MM.1S (cell line): ENCODE data around the gene TMX1.

Source experiments
- DNase-seq: peaks from one replicate; pipeline ENCODE4 v3.0.0-alpha.2; 2015
- H2AFZ ChIP-seq: fragments of 300-600 bp; sonication (generic); 2 replicates; pipeline ENCODE4 v1.6.0; 2016; ENCODE audit warnings: antibody characterized with exemption, low read length
- H3F3A ChIP-seq: fragments of 300-600 bp; sonication (generic); 2 replicates; pipeline ENCODE4 v1.6.1; 2016; ENCODE audit warnings: mild to moderate bottlenecking, antibody characterized with exemption, low read length, moderate library complexity, mixed read lengths; ENCODE audit not compliant: insufficient read depth
- H3K27ac ChIP-seq: fragments of 300-600 bp; sonication (generic); 2 replicates; pipeline ENCODE4 v1.5.1; 2016; ENCODE audit warnings: mild to moderate bottlenecking, low read length
- H3K27me3 ChIP-seq: fragments of 300-600 bp; sonication (generic); replicated peaks from 2 replicates; pipeline ENCODE4 v1.6.0; 2016; ENCODE audit warnings: low read length; ENCODE audit not compliant: insufficient read depth
- H3K36me3 ChIP-seq: fragments of 300-600 bp; sonication (generic); replicated peaks from 2 replicates; pipeline ENCODE4 v1.6.1; 2016; ENCODE audit warnings: mild to moderate bottlenecking, low read length, mixed read lengths; ENCODE audit not compliant: insufficient read depth
- H3K4me1 ChIP-seq: fragments of 300-600 bp; sonication (generic); 2 replicates; pipeline ENCODE4 v1.6.1; 2016; ENCODE audit warnings: low read length, mixed read lengths
- H3K4me2 ChIP-seq: fragments of 300-600 bp; sonication (generic); 2 replicates; pipeline ENCODE4 v1.6.0; 2016; ENCODE audit warnings: low read depth, low read length
- H3K4me3 ChIP-seq: fragments of 300-600 bp; sonication (generic); 2 replicates; pipeline ENCODE4 v1.5.1; 2016; ENCODE audit warnings: low read length, mixed read lengths
- H3K79me2 ChIP-seq: fragments of 300-600 bp; sonication (generic); 2 replicates; pipeline ENCODE4 v1.6.1; 2016; ENCODE audit warnings: mixed run types, low read length, mixed read lengths
- H3K9ac ChIP-seq: fragments of 300-600 bp; sonication (generic); 2 replicates; pipeline ENCODE4 v1.6.1; 2016; ENCODE audit warnings: low read length, mixed read lengths
- H3K9me2 ChIP-seq: fragments of 300-600 bp; sonication (generic); replicated peaks from 2 replicates; pipeline ENCODE4 v1.6.1; 2016; ENCODE audit warnings: mild to moderate bottlenecking, low read length, mixed read lengths; ENCODE audit not compliant: insufficient read depth
- H3K9me3 ChIP-seq: fragments of 300-600 bp; sonication (generic); replicated peaks from 2 replicates; pipeline ENCODE4 v1.6.1; 2016; ENCODE audit warnings: mild to moderate bottlenecking, low read length, mixed read lengths; ENCODE audit not compliant: insufficient read depth
- H4K20me1 ChIP-seq: fragments of 300-600 bp; sonication (generic); 2 replicates; pipeline ENCODE4 v1.6.1; 2016; ENCODE audit warnings: mild to moderate bottlenecking, low read length, moderate library complexity, mixed read lengths; ENCODE audit not compliant: insufficient read depth
- EZH2 ChIP-seq: fragments of 300-600 bp; sonication (generic); optimal IDR thresholded peaks from 2 replicates; pipeline ENCODE3; 2017; ENCODE audit warnings: low read depth, mild to moderate bottlenecking, antibody characterized with exemption, low read length, mixed read lengths
- EZH2phosphoT487 ChIP-seq: fragments of 300-600 bp; sonication (generic); IDR thresholded peaks from 2 replicates; pipeline ENCODE4 v1.6.1; 2018; ENCODE audit warnings: antibody characterized with exemption, low read length
- TF ChIP-seq, protein P1 (sequence below): fragments of 300-600 bp; sonication (generic); IDR thresholded peaks from 2 replicates; pipeline ENCODE4 v1.5.1; 2016; ENCODE audit warnings: antibody characterized with exemption, low read length, mixed read lengths

Gene TMX1

GRCh38 chr14:51239813-51240803 lies at the start of gene TMX1:
Gene TMX1 (plus strand): TSS chr14:51240247. CDS start chr14:51240293, 46 bp downstream.
- H3K79me2 ChIP-seq, result peaks cover 51% of the 10 kb centered on the region
- H2AFZ ChIP-seq, result peak within 1 kb of the TSS; percentile 91

DNA sequence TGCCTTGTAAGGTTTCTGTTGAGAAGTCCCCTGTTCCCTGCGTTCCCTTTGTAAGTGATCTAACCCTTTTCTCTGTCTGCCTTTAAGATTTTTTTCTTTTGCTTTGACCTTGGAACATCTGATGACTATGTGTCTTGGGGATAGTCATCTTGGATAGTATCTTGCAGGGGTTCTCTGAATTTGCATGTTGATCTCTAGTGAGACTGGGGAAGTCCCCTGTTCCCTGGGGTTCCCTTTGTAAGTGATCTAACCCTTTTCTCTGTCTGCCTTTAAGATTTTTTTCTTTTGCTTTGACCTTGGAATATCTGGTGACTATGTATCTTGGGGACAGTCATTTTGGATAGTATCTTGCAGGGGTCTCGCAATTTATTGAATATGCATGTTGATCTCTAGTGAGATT lies 38.2 kb upstream of the TMX1 start:
- no peak for DNase-seq
- H3K9ac ChIP-seq, result no peak overlapping the region
- H3K9me2 ChIP-seq, result no peaks in the 10 kb centered on the region
- no peak overlapping the region for H3K4me2 ChIP-seq
- no peak overlapping the region for H3K27ac ChIP-seq
- H2AFZ ChIP-seq, result no peak overlapping the region
- TF ChIP-seq EZH2 (no peak), EZH2phosphoT487 (no peak)
- TF ChIP-seq, protein P1, sequence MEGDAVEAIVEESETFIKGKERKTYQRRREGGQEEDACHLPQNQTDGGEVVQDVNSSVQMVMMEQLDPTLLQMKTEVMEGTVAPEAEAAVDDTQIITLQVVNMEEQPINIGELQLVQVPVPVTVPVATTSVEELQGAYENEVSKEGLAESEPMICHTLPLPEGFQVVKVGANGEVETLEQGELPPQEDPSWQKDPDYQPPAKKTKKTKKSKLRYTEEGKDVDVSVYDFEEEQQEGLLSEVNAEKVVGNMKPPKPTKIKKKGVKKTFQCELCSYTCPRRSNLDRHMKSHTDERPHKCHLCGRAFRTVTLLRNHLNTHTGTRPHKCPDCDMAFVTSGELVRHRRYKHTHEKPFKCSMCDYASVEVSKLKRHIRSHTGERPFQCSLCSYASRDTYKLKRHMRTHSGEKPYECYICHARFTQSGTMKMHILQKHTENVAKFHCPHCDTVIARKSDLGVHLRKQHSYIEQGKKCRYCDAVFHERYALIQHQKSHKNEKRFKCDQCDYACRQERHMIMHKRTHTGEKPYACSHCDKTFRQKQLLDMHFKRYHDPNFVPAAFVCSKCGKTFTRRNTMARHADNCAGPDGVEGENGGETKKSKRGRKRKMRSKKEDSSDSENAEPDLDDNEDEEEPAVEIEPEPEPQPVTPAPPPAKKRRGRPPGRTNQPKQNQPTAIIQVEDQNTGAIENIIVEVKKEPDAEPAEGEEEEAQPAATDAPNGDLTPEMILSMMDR, result no peak
- no peak overlapping the region for H3K4me3 ChIP-seq
- no peaks in the 10 kb centered on the region for H3K4me1 ChIP-seq
- no peaks in the 10 kb centered on the region for H3K36me3 ChIP-seq
- H3F3A ChIP-seq, result no peaks in the 10 kb centered on the region
- no peaks in the 10 kb centered on the region for H3K79me2 ChIP-seq
- no peaks in the 10 kb centered on the region for H4K20me1 ChIP-seq
- no peaks in the 10 kb centered on the region for H3K27me3 ChIP-seq
- no peaks in the 10 kb centered on the region for H3K9me3 ChIP-seq

More at GRCh38 chr14:51239813-51240803, at the start of gene TMX1:
- H3K9me2 ChIP-seq, result no peaks in the 10 kb centered on the region
- peak within 1 kb of the TSS; percentile 91 for H3K4me3 ChIP-seq
- H4K20me1 ChIP-seq, result no peaks in the 10 kb centered on the region
- H3K4me2 ChIP-seq, result peak within 1 kb of the TSS; percentile 70
- TF ChIP-seq EZH2, result no peak
- no peak for TF ChIP-seq EZH2phosphoT487
- TF ChIP-seq, protein P1, result no peak
- peak; percentile 94 for DNase-seq
- H3K27me3 ChIP-seq, result no peaks in the 10 kb centered on the region
- H3K9me3 ChIP-seq, result no peaks in the 10 kb centered on the region
- peak within 1 kb of the TSS; percentile 72 for H3K9ac ChIP-seq
- H3F3A ChIP-seq, result no peaks in the 10 kb centered on the region
- no peaks in the 10 kb centered on the region for H3K4me1 ChIP-seq
- no peaks in the 10 kb centered on the region for H3K36me3 ChIP-seq
- peak within 1 kb of the TSS; percentile 47; the same call in 1 of the 2 replicates for H3K27ac ChIP-seq

GRCh38 chr14:51202914-51203665 lies 37.0 kb upstream of the TMX1 start:
- no peak overlapping the region for H3K27ac ChIP-seq
- H3K9me3 ChIP-seq, result no peaks in the 10 kb centered on the region
- H3K9ac ChIP-seq, result no peak overlapping the region
- H2AFZ ChIP-seq, result no peak overlapping the region
- H3F3A ChIP-seq, result no peaks in the 10 kb centered on the region
- H3K27me3 ChIP-seq, result no peaks in the 10 kb centered on the region
- H3K4me3 ChIP-seq, result no peak overlapping the region
- H3K4me1 ChIP-seq, result no peaks in the 10 kb centered on the region
- no peaks in the 10 kb centered on the region for H4K20me1 ChIP-seq
- TF ChIP-seq EZH2 (no peak), EZH2phosphoT487 (no peak)
- TF ChIP-seq, protein P1, result no peak
- H3K9me2 ChIP-seq, result no peaks in the 10 kb centered on the region
- H3K4me2 ChIP-seq, result no peak overlapping the region
- no peaks in the 10 kb centered on the region for H3K79me2 ChIP-seq
- H3K36me3 ChIP-seq, result no peaks in the 10 kb centered on the region
- DNase-seq, result no peak
